ENCODE measurements around the gene LRTM2. TPM values are rescaled to one million over a fixed set of nuclear protein-coding genes. Genes with fewer than 3 reads are reported as not detected.

Gene LRTM2
- total and polyA plus RNA-seq, 9 of the 15 experiments (the other 6 are each of a cell fraction or from before 2014, with no cell fraction given), result 0.09 TPM; not detected in 8

- TF ChIP-seq NFXL1 (CRISPR knock-in tag; IDR thresholded peaks at IDR 0.05) (no peak), TRIM28 (IDR thresholded peaks at IDR 0.05) (no peak), ZNF586 (CRISPR knock-in tag; conservative IDR thresholded peaks at IDR 0.05) (no peak), NEUROD1 (IDR thresholded peaks at IDR 0.05; ENCODE audit: borderline replicate concordance, low read depth, low read length, partially characterized antibody) (no peak), PURB (CRISPR knock-in tag; IDR thresholded peaks at IDR 0.05; ENCODE audit: low read depth) (no peak), ETV6 (IDR thresholded peaks at IDR 0.05; ENCODE audit: borderline replicate concordance in 1 of 2, low read depth in 2 of 2, low read length in 1 of 2) (peak in 1 of 2 experiments; percentile 43; a peak in 1 of 4 replicates), ETV6 (CRISPR knock-in tag; IDR thresholded peaks at IDR 0.05; ENCODE audit: borderline replicate concordance) (no peak), GABPA (tag; conservative IDR thresholded peaks at IDR 0.05; ENCODE audit: low read depth) (peak; percentile 58), PHTF2 (CRISPR knock-in tag; IDR thresholded peaks at IDR 0.05) (no peak), KLF10 (CRISPR knock-in tag; IDR thresholded peaks at IDR 0.05) (no peak), SMAD4 (CRISPR knock-in tag; conservative IDR thresholded peaks at IDR 0.05) (peak; percentile 76), ZNF24 (IDR thresholded peaks at IDR 0.05) (no peak), ZNF717 (CRISPR knock-in tag; IDR thresholded peaks at IDR 0.05) (no peak), SIN3A (IDR thresholded peaks at IDR 0.05; ENCODE audit: borderline replicate concordance in 2 of 2, control insufficient read depth in 1 of 2, low read depth in 2 of 2, low read length in 2 of 2) (no peak), DIDO1 (tag; IDR thresholded peaks at IDR 0.05; ENCODE audit: low read depth) (no peak), TRIM24 (IDR thresholded peaks at IDR 0.05) (peak; percentile 75 to 77; a peak in 3 of 4 replicates), FOSL1 (tag; conservative IDR thresholded peaks at IDR 0.05) (peak; percentile 95), NRF1 (conservative IDR thresholded peaks at IDR 0.05 in 1 of 2, IDR thresholded peaks at IDR 0.05 in 1 of 2) (no peak), ZEB2 (IDR thresholded peaks at IDR 0.05) (no peak), PHF21A (IDR thresholded peaks at IDR 0.05; ENCODE audit: borderline replicate concordance, low read depth) (no peak), YBX1 (IDR thresholded peaks at IDR 0.05) (no peak), EZH2 (IDR thresholded peaks at IDR 0.05; ENCODE audit: borderline replicate concordance, low read depth, low read length) (no peak), MECOM (CRISPR knock-in tag; IDR thresholded peaks at IDR 0.05) (no peak), ZC3H11A (IDR thresholded peaks at IDR 0.05; ENCODE audit: low read depth, low read length) (no peak), VEZF1 (CRISPR knock-in tag; IDR thresholded peaks at IDR 0.05) (peak; percentile 11; the same call in 1 of the 2 replicates), NCOR1 (IDR thresholded peaks at IDR 0.05) (peak; percentile 50), SMARCC2 (IDR thresholded peaks at IDR 0.05; ENCODE audit: low read depth) (peak; percentile 75; the same call in 1 of the 2 replicates), KHSRP (IDR thresholded peaks at IDR 0.05) (no peak), ZNF668 (CRISPR knock-in tag; IDR thresholded peaks at IDR 0.05) (no peak), PML (IDR thresholded peaks at IDR 0.05; ENCODE audit: low read length) (no peak), CBFA2T3 (IDR thresholded peaks at IDR 0.05) (peak; percentile 79)
- TF ChIP-seq, protein P1, sequence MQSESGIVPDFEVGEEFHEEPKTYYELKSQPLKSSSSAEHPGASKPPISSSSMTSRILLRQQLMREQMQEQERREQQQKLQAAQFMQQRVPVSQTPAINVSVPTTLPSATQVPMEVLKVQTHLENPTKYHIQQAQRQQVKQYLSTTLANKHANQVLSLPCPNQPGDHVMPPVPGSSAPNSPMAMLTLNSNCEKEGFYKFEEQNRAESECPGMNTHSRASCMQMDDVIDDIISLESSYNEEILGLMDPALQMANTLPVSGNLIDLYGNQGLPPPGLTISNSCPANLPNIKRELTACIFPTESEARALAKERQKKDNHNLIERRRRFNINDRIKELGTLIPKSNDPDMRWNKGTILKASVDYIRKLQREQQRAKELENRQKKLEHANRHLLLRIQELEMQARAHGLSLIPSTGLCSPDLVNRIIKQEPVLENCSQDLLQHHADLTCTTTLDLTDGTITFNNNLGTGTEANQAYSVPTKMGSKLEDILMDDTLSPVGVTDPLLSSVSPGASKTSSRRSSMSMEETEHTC (IDR thresholded peaks at IDR 0.05), result no peak
These were observed 7.6 kb upstream of the LRTM2 start (continued) for GRCh38 chr12:1812650-1813302.

Data from K562 (cell line).